ENCODE results near the gene PSMC1. TPM values are rescaled to one million over a fixed set of nuclear protein-coding genes. Genes with fewer than 3 reads are reported as not detected.

The PSMC1 gene
- total RNA-seq, 4 donors from 2014 or later, result 24.4 to 51.9 (median 40.9) TPM

- DNase-seq, result no peak
- H3K36me3 ChIP-seq, result peaks cover 0 to 76% (median 0%) of the 10 kb centered on the region in 3 donors
Measured at GRCh38 chr14:90276646-90277367, 20.5 kb downstream of the PSMC1 start.

GRCh38 chr14:90277581-90278198 lies 21.3 kb downstream of the PSMC1 start:
- no peak for DNase-seq
- TF ChIP-seq POLR2A (IDR thresholded peaks at IDR 0.05), result no peak
- TF ChIP-seq, protein P1, sequence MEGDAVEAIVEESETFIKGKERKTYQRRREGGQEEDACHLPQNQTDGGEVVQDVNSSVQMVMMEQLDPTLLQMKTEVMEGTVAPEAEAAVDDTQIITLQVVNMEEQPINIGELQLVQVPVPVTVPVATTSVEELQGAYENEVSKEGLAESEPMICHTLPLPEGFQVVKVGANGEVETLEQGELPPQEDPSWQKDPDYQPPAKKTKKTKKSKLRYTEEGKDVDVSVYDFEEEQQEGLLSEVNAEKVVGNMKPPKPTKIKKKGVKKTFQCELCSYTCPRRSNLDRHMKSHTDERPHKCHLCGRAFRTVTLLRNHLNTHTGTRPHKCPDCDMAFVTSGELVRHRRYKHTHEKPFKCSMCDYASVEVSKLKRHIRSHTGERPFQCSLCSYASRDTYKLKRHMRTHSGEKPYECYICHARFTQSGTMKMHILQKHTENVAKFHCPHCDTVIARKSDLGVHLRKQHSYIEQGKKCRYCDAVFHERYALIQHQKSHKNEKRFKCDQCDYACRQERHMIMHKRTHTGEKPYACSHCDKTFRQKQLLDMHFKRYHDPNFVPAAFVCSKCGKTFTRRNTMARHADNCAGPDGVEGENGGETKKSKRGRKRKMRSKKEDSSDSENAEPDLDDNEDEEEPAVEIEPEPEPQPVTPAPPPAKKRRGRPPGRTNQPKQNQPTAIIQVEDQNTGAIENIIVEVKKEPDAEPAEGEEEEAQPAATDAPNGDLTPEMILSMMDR (IDR thresholded peaks at IDR 0.05), result no peak
- peaks cover 0 to 70% (median 0%) of the 10 kb centered on the region in 3 donors for H3K36me3 ChIP-seq

More at GRCh38 chr14:90276646-90277367, 20.5 kb downstream of the PSMC1 start:
- no peak overlapping the region for H3K4me3 ChIP-seq
- no peak overlapping the region for H3K27ac ChIP-seq
- no peaks in the 10 kb centered on the region for H3K9me3 ChIP-seq
- TF ChIP-seq, protein P1 (IDR thresholded peaks at IDR 0.05), result no peak
- no peak for TF ChIP-seq POLR2A (IDR thresholded peaks at IDR 0.05)
- H3K27me3 ChIP-seq, result no peaks in the 10 kb centered on the region
- H3K4me1 ChIP-seq, result no peaks in the 10 kb centered on the region

DNA sequence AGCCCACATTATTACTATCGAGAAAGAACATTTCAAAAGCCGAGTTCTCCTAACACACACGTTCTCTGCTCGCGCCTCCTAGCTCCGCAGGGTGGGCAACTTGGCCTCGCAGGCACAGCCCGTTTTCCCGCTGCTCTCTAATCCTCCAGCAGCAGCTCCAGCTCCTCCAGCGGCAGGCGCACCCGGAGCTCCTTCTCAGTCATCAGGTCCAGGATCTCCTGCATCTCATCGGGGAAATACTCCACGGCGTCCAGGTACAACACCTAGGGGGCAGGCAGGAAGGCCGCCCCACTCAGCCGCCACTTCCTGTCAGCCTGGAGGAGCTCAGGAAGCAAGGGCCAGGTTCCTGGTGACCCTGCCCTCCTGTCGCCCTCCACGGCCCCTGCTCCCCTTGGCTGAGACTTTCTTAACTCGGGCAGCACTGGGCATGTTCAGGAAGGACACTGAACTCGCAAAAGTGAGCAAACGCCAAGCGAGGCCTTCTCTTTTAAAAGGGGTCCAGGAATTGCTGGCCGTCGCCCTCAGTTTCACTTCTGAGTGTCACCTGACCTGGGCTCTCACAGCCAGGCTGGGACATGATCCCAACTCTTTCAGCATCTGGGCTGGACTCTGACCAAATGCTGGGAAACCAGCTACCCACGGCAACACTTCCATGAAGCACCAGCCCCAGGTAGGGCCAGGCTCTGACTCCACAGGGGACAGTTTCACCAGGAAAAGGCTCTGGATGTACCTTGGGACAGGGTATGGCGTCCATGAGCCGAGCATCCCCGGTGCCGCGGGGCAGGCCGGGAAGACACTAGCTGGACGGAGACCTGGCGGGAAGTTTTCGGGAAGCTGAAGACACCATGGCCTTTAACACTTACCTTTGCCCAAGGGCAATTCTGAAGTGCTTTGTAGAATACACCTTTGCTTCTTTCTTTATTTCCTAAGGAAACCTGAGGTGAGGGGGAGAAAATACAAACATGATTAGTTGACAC lies 22.1 kb downstream of the PSMC1 start:
- peaks cover 0 to 66% (median 0%) of the 10 kb centered on the region in 3 donors for H3K36me3 ChIP-seq
- H3K27me3 ChIP-seq, result no peaks in the 10 kb centered on the region
- H3K4me1 ChIP-seq, result no peaks in the 10 kb centered on the region
- DNase-seq, result no peak
- no peaks in the 10 kb centered on the region for H3K9me3 ChIP-seq
- TF ChIP-seq, protein P1 (IDR thresholded peaks at IDR 0.05), result no peak
- no peak for TF ChIP-seq POLR2A (IDR thresholded peaks at IDR 0.05)
- no peak overlapping the region for H3K27ac ChIP-seq
- H3K4me3 ChIP-seq, result no peak overlapping the region

More at GRCh38 chr14:90277581-90278198, 21.3 kb downstream of the PSMC1 start:
- Histone ChIP-seq H3K4me1 (no peaks in the 10 kb centered on the region), H3K4me3 (no peak overlapping the region), H3K9me3 (no peaks in the 10 kb centered on the region), H3K27ac (no peak overlapping the region), H3K27me3 (no peaks in the 10 kb centered on the region)

GRCh38 chr14:90280096-90280495 lies 23.7 kb downstream of the PSMC1 start:
- H3K27me3 ChIP-seq, result no peaks in the 10 kb centered on the region
- H3K36me3 ChIP-seq, result peaks cover 0 to 73% (median 0%) of the 10 kb centered on the region in 3 donors
- H3K4me3 ChIP-seq, result no peak overlapping the region
- no peak overlapping the region for H3K27ac ChIP-seq
- no peak for DNase-seq
- TF ChIP-seq, protein P1 (IDR thresholded peaks at IDR 0.05), result no peak
- no peak for TF ChIP-seq POLR2A (IDR thresholded peaks at IDR 0.05)
- no peaks in the 10 kb centered on the region for H3K9me3 ChIP-seq
- no peaks in the 10 kb centered on the region for H3K4me1 ChIP-seq

DNA sequence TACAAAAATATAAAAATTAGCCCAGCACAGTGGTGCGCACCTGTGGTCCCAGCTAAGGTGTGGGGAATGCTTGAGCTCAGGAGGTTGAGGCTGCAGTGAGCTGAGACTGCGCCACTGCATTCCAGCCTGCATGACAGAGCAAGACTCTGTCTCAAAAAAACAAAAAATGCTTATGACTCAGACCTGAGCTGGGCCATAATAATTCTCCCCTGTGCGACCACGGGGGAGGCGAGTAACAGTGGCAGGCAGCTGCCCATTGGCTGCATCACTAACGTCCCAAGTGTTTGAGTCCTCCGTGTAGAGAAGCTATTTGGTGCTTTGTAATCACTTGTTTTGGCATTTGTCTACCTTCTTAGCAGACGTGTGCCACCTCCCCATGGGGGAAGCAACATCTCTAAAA lies 24.9 kb downstream of the PSMC1 start:
- no peaks in the 10 kb centered on the region for H3K27me3 ChIP-seq
- H3K4me3 ChIP-seq, result no peak overlapping the region
- no peak for DNase-seq
- TF ChIP-seq POLR2A (IDR thresholded peaks at IDR 0.05), result no peak
- TF ChIP-seq, protein P1 (IDR thresholded peaks at IDR 0.05), result no peak
- H3K4me1 ChIP-seq, result no peaks in the 10 kb centered on the region
- H3K9me3 ChIP-seq, result no peaks in the 10 kb centered on the region
- H3K27ac ChIP-seq, result no peak overlapping the region
- peaks cover 0 to 75% (median 0%) of the 10 kb centered on the region in 3 donors for H3K36me3 ChIP-seq
